Left ventricle myocardium inferior (tissue), 1 donor: ENCODE data around the gene AS3MT. TPM values are rescaled to one million over a fixed set of nuclear protein-coding genes. Genes with fewer than 3 reads are reported as not detected.

Experiments used
- DNase-seq: peaks from one replicate; pipeline ENCODE4 v3.0.0-alpha.2; 2020
- H3K27ac ChIP-seq: fragments of 200-600 bp; replicated peaks from 2 replicates; pipeline ENCODE4 v1.8.0; 2021
- H3K27me3 ChIP-seq: fragments of 200-600 bp; 2 replicates; pipeline ENCODE4 v1.8.0; 2021; ENCODE audit warnings: low read depth
- H3K36me3 ChIP-seq: fragments of 200-600 bp; 2 replicates; pipeline ENCODE4 v1.8.0; 2021
- H3K4me1 ChIP-seq: fragments of 200-600 bp; 2 replicates; pipeline ENCODE4 v1.8.0; 2021
- H3K4me3 ChIP-seq: fragments of 200-600 bp; 2 replicates; pipeline ENCODE4 v1.8.0; 2021; ENCODE audit warnings: mild to moderate bottlenecking, moderate library complexity
- H3K9me3 ChIP-seq: fragments of 200-600 bp; replicated peaks from 2 replicates; pipeline ENCODE4 v1.8.0; 2021
- CTCF ChIP-seq: fragments of 200-600 bp; IDR thresholded peaks from 2 replicates; pipeline ENCODE4 v1.8.0; 2021; ENCODE audit warnings: antibody characterized with exemption, mild to moderate bottlenecking, borderline replicate concordance
- intact Hi-C: fragments of 100-400 bp; cut with micrococcal nuclease; formaldehyde crosslinking; loops from one replicate; pipeline ENCODE4 v1.11.0; 2022
- total RNA-seq: library from RNA; stranded (reverse); fragmentation: NEBNext Ultra II Directional; extraction: Animal tissue kit (Norgen Biotek cat#: 25700); gene quantifications from one replicate; pipeline ENCODE4 v1.2.1, GENCODE V29; 2021
- donor health status: DM: no; HTN: yes; CAD: no; lungs with severe emphysema.

AS3MT gene
- total RNA-seq, 1 donor from 2014 or later: 17.2 TPM

GRCh38 chr10:102880256-102880655 lies 11.0 kb downstream of the AS3MT start:
- no peak for DNase-seq
- intact Hi-C loops: no loop called here
- Histone ChIP-seq H3K27ac (no peak overlapping the region), H3K4me3 (no peak overlapping the region), H3K27me3 (no peaks in the 10 kb centered on the region), H3K9me3 (no peaks in the 10 kb centered on the region), H3K36me3 (peaks cover 9% of the 10 kb centered on the region), H3K4me1 (peaks cover 8% of the 10 kb centered on the region)
- no peak for TF ChIP-seq CTCF

- no peak overlapping the region for H3K27ac ChIP-seq
- no peak overlapping the region for H3K4me3 ChIP-seq
- TF ChIP-seq CTCF: no peak
- peaks cover 13% of the 10 kb centered on the region for H3K36me3 ChIP-seq
- H3K9me3 ChIP-seq: no peaks in the 10 kb centered on the region
- no peaks in the 10 kb centered on the region for H3K4me1 ChIP-seq
- intact Hi-C loops: no loop called here
- no peaks in the 10 kb centered on the region for H3K27me3 ChIP-seq
- DNase-seq: no peak
These were observed 18.8 kb downstream of the AS3MT start for GRCh38 chr10:102888048-102888447.

GRCh38 chr10:102894466-102895213 lies 25.4 kb downstream of the AS3MT start:
- Histone ChIP-seq H3K27me3 (no peaks in the 10 kb centered on the region), H3K4me3 (no peak overlapping the region), H3K9me3 (no peaks in the 10 kb centered on the region), H3K4me1 (no peaks in the 10 kb centered on the region), H3K27ac (no peak overlapping the region), H3K36me3 (peaks cover 10% of the 10 kb centered on the region)
- no peak for TF ChIP-seq CTCF
- DNase-seq: no peak
- intact Hi-C loops: no loop called here

GRCh38 chr10:102900006-102900405 lies 30.7 kb downstream of the AS3MT start:
- H3K27ac ChIP-seq: no peak overlapping the region
- DNase-seq: no peak
- intact Hi-C loops: loop anchor here (5.0 to 10.0 kb wide), 2 partner anchors 65 to 173 kb away; partner anchors contain the start of gene CYP17A1
- H3K4me1 ChIP-seq: no peaks in the 10 kb centered on the region
- no peak for TF ChIP-seq CTCF
- H3K36me3 ChIP-seq: no peaks in the 10 kb centered on the region
- H3K4me3 ChIP-seq: no peak overlapping the region
- no peaks in the 10 kb centered on the region for H3K27me3 ChIP-seq
- no peaks in the 10 kb centered on the region for H3K9me3 ChIP-seq

GRCh38 chr10:102904346-102904745 lies 35.1 kb downstream of the AS3MT start:
- intact Hi-C loops: loop anchor here (5.0 to 10.0 kb wide), 2 partner anchors 70 to 177 kb away; partner anchors contain the start of gene CYP17A1
- Histone ChIP-seq H3K27me3 (no peaks in the 10 kb centered on the region), H3K36me3 (no peaks in the 10 kb centered on the region), H3K4me3 (no peak overlapping the region), H3K4me1 (no peaks in the 10 kb centered on the region), H3K9me3 (no peaks in the 10 kb centered on the region), H3K27ac (no peak overlapping the region)
- TF ChIP-seq CTCF: no peak
- DNase-seq: no peak
